Measurements from ENCODE around the gene CYB5B. TPM values are rescaled to one million over a fixed set of nuclear protein-coding genes. Genes with fewer than 3 reads are reported as not detected.
A peak's percentile ranks its signal among the peaks of the same experiment; 100 is the strongest.

Gene CYB5B
- total RNA-seq, 1 experiment from 2014 or later: 112 TPM

- H3K9me3 Mint-ChIP-seq (ENCODE audit: unreplicated experiment): peaks cover 6% of the 10 kb centered on the region
- H3K4me1 Mint-ChIP-seq (ENCODE audit: insufficient read depth, unreplicated experiment): peaks cover 13% of the 10 kb centered on the region
- no peak overlapping the region for H3K4me3 Mint-ChIP-seq (ENCODE audit: unreplicated experiment)
- no peaks in the 10 kb centered on the region for H3K27me3 Mint-ChIP-seq (ENCODE audit: insufficient read depth, unreplicated experiment)
- CTCF ChIA-PET: interaction anchor here (0.7 kb wide), 2 partner anchors 22 to 189 kb away, joined by 3 read pairs; no protein-coding TSS in a partner anchor
- H3K36me3 Mint-ChIP-seq (ENCODE audit: insufficient read depth, unreplicated experiment): peaks cover 7% of the 10 kb centered on the region
- TF ChIP-seq, protein P1, sequence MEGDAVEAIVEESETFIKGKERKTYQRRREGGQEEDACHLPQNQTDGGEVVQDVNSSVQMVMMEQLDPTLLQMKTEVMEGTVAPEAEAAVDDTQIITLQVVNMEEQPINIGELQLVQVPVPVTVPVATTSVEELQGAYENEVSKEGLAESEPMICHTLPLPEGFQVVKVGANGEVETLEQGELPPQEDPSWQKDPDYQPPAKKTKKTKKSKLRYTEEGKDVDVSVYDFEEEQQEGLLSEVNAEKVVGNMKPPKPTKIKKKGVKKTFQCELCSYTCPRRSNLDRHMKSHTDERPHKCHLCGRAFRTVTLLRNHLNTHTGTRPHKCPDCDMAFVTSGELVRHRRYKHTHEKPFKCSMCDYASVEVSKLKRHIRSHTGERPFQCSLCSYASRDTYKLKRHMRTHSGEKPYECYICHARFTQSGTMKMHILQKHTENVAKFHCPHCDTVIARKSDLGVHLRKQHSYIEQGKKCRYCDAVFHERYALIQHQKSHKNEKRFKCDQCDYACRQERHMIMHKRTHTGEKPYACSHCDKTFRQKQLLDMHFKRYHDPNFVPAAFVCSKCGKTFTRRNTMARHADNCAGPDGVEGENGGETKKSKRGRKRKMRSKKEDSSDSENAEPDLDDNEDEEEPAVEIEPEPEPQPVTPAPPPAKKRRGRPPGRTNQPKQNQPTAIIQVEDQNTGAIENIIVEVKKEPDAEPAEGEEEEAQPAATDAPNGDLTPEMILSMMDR (IDR thresholded peaks at IDR 0.05; ENCODE audit: unreplicated experiment): no peak
- intact Hi-C loops (cut with micrococcal nuclease): no loop called here
- no peak for DNase-seq (ENCODE audit: unreplicated experiment)
- no peak overlapping the region for H3K27ac Mint-ChIP-seq (ENCODE audit: low read depth, unreplicated experiment)
- BruUV-seq (replicated peaks): no TSS peak
- POLR2A ChIA-PET: no interaction called here
Observed at GRCh38 chr16:69486272-69486671, 61.9 kb downstream of the CYB5B start.

DNA sequence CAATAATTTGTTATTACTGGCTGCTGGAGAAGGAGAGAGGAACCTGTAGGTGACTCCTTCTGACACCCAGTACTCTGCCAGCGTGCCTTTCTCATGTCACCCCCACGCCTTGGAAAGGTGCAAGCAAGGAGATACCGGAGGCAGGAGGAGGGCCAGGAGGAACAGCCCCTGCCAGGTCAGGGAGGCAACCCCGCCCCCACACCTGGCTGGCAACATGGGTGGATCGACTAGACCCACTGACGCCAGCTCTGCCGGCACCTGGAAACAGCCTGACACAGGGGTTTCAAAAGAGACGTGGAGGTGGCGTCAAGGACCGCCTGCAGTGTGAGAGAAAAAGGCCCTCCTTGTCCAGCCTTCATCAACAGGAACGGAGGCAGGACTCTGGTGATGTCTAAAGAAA, 62.3 kb downstream of the CYB5B start:
- intact Hi-C loops (cut with micrococcal nuclease): no loop called here
- no TSS peak for BruUV-seq (replicated peaks)
- DNase-seq (ENCODE audit: unreplicated experiment): no peak
- TF ChIP-seq, protein P1 (IDR thresholded peaks at IDR 0.05; ENCODE audit: unreplicated experiment): no peak
- H3K4me3 Mint-ChIP-seq (ENCODE audit: unreplicated experiment): no peak overlapping the region
- peaks cover 6% of the 10 kb centered on the region for H3K9me3 Mint-ChIP-seq (ENCODE audit: unreplicated experiment)
- H3K4me1 Mint-ChIP-seq (ENCODE audit: insufficient read depth, unreplicated experiment): peaks cover 13% of the 10 kb centered on the region
- ChIA-PET POLR2A (no interaction called here), CTCF (interaction anchor here (0.7 kb wide), 1 partner anchor 21 kb away, joined by 3 read pairs; no protein-coding TSS in a partner anchor)
- H3K27ac Mint-ChIP-seq (ENCODE audit: low read depth, unreplicated experiment): no peak overlapping the region
- H3K27me3 Mint-ChIP-seq (ENCODE audit: insufficient read depth, unreplicated experiment): no peaks in the 10 kb centered on the region
- peaks cover 2% of the 10 kb centered on the region for H3K36me3 Mint-ChIP-seq (ENCODE audit: insufficient read depth, unreplicated experiment)

DNA sequence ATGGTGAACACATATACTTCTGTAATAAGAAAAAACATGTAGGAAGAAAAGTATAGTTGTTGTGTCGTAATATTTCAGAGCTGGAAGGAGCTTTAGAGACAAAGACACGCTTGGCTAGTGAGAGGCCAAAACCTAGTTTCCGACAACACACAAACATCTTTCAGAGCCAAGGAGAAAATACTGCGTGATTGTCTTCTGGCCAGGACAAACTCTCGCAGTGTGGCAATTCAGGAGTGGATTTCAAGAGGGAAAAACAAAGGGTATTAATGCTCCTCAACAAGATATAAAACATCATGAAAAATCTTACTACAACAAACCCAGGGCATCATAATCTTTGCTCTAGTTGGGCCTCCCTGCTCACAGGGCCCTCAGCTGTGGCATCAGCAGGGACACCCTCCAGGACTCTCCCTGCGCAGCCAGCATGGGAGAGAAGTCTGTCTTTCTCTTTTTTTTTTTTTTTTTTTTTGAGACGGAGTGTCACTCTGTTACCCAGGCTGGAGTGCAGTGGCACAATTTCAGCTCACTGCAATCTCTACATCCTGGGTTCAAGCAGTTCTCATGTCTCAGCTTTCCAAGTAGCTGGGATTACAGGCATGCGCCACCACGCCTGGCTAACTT, 66.4 kb downstream of the CYB5B start:
- CTCF ChIA-PET: no interaction called here
- no peak for DNase-seq (ENCODE audit: unreplicated experiment)
- Mint-ChIP-seq H3K27me3 (ENCODE audit: insufficient read depth, unreplicated experiment) (no peaks in the 10 kb centered on the region), H3K4me1 (ENCODE audit: insufficient read depth, unreplicated experiment) (no peaks in the 10 kb centered on the region), H3K9me3 (ENCODE audit: unreplicated experiment) (no peaks in the 10 kb centered on the region), H3K27ac (ENCODE audit: low read depth, unreplicated experiment) (no peak overlapping the region), H3K36me3 (ENCODE audit: insufficient read depth, unreplicated experiment) (peaks cover 5% of the 10 kb centered on the region), H3K4me3 (ENCODE audit: unreplicated experiment) (no peak overlapping the region)
- TF ChIP-seq, protein P1 (IDR thresholded peaks at IDR 0.05; ENCODE audit: unreplicated experiment): no peak
- intact Hi-C loops (cut with micrococcal nuclease): no loop called here
- POLR2A ChIA-PET: interaction anchor here (1.0 kb wide), 1 partner anchor 13 kb away, joined by 3 read pairs; no protein-coding TSS in a partner anchor
- BruUV-seq (replicated peaks): no TSS peak

DNA sequence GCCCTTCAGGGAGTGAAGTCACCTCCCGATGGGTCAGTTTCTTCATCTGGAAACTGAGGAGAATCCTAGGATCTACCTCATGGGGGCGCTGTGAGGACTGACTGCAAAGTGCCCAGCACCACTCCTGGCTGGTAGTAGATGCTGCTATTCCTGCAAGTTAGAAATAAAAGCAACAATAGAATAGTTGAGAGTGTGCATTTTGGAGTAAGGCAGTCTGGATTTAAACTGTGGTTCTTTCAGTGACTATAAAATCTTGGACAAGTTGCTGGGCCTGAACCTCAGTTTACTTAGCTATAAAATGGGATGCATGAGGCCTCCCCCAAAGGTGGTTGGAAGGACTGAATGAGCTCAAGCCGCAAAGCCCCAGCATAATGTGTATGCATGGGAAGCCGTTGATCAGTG, 70.6 kb downstream of the CYB5B start:
- peak; percentile 45 for DNase-seq (ENCODE audit: unreplicated experiment)
- Mint-ChIP-seq H3K4me3 (ENCODE audit: unreplicated experiment) (no peak overlapping the region), H3K9me3 (ENCODE audit: unreplicated experiment) (no peaks in the 10 kb centered on the region), H3K4me1 (ENCODE audit: insufficient read depth, unreplicated experiment) (no peaks in the 10 kb centered on the region), H3K27ac (ENCODE audit: low read depth, unreplicated experiment) (no peak overlapping the region), H3K27me3 (ENCODE audit: insufficient read depth, unreplicated experiment) (no peaks in the 10 kb centered on the region), H3K36me3 (ENCODE audit: insufficient read depth, unreplicated experiment) (peaks cover 5% of the 10 kb centered on the region)
- intact Hi-C loops (cut with micrococcal nuclease): no loop called here
- ChIA-PET CTCF (interaction anchor here (0.6 kb wide), 1 partner anchor 28 kb away, joined by 3 read pairs; no protein-coding TSS in a partner anchor), POLR2A (no interaction called here)
- no TSS peak for BruUV-seq (replicated peaks)
- TF ChIP-seq, protein P1 (IDR thresholded peaks at IDR 0.05; ENCODE audit: unreplicated experiment): peak; percentile 23

Data from MCF 10A (cell line).